NCI-H2196 treated with DMSO at 0.1 percent for 48 hours (cell line): ENCODE results near the gene GNG14.
"Not testable (repeated sequence)": the region's sequence is repeated elsewhere in the genome, so short reads cannot be mapped to it uniquely, and the experiment has no call there.

Experiments used
- DNase-seq: peaks from one replicate; lab custom pipeline; 2025; ENCODE audit not compliant: unreplicated experiment; lab: John Stamatoyannopoulos, UW

The GNG14 gene

GRCh38 chr19:12695997-12696365 lies 8.2 kb downstream of the GNG14 start:
- no peak for DNase-seq

- DNase-seq, result peak; percentile 68
Observed at GRCh38 chr19:12696366-12697335, 8.9 kb downstream of the GNG14 start, which contains the start of gene FBXW9. Gene FBXW9, minus strand, starts transcription at chr19:12696631. Its CDS starts 50 bp downstream, at chr19:12696581.

- DNase-seq, result not testable (repeated sequence)
Observed at GRCh38 chr19:12697425-12697824, 9.6 kb downstream of the GNG14 start.

GRCh38 chr19:12698138-12698537 lies 10.3 kb downstream of the GNG14 start:
- DNase-seq, result no peak

GRCh38 chr19:12701596-12702282 lies 13.9 kb downstream of the GNG14 start:
- DNase-seq, result no peak

GRCh38 chr19:12703046-12703445 lies 15.2 kb downstream of the GNG14 start:
- DNase-seq, result peak; percentile 24

- DNase-seq, result no peak
Observed at GRCh38 chr19:12705169-12705568, 17.4 kb downstream of the GNG14 start.

- DNase-seq, result no peak
Observed at GRCh38 chr19:12705654-12706331, 18.0 kb downstream of the GNG14 start.

- no peak for DNase-seq
Observed at GRCh38 chr19:12706332-12706718, 18.5 kb downstream of the GNG14 start.

GRCh38 chr19:12708641-12709040 lies 20.8 kb downstream of the GNG14 start:
- DNase-seq, result no peak

- DNase-seq, result no peak
Observed at GRCh38 chr19:12711187-12711586, 23.4 kb downstream of the GNG14 start.

GRCh38 chr19:12712077-12712476 lies 24.3 kb downstream of the GNG14 start:
- not testable (repeated sequence) for DNase-seq

- not testable (repeated sequence) for DNase-seq
Observed at GRCh38 chr19:12713304-12713703, 25.5 kb downstream of the GNG14 start.

- no peak for DNase-seq
Observed at GRCh38 chr19:12715102-12715501, 27.3 kb downstream of the GNG14 start.

GRCh38 chr19:12715929-12716328 lies 28.1 kb downstream of the GNG14 start:
- DNase-seq, result no peak

GRCh38 chr19:12720296-12720695 lies 32.5 kb downstream of the GNG14 start:
- no peak for DNase-seq

GRCh38 chr19:12720851-12721655 lies 33.3 kb downstream of the GNG14 start:
- DNase-seq, result no peak

- DNase-seq, result no peak
Observed at GRCh38 chr19:12721656-12722565, 34.1 kb downstream of the GNG14 start.

- DNase-seq, result peak; percentile 92
Observed at GRCh38 chr19:12722566-12723380, 35.0 kb downstream of the GNG14 start.
